ENCODE data around the gene C9orf152.
"Not testable (repeated sequence)": the region's sequence is repeated elsewhere in the genome, so short reads cannot be mapped to it uniquely, and the experiment has no call there.

C9orf152 gene, protein sequence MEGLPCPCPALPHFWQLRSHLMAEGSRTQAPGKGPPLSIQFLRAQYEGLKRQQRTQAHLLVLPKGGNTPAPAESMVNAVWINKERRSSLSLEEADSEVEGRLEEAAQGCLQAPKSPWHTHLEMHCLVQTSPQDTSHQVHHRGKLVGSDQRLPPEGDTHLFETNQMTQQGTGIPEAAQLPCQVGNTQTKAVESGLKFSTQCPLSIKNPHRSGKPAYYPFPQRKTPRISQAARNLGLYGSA

DNA sequence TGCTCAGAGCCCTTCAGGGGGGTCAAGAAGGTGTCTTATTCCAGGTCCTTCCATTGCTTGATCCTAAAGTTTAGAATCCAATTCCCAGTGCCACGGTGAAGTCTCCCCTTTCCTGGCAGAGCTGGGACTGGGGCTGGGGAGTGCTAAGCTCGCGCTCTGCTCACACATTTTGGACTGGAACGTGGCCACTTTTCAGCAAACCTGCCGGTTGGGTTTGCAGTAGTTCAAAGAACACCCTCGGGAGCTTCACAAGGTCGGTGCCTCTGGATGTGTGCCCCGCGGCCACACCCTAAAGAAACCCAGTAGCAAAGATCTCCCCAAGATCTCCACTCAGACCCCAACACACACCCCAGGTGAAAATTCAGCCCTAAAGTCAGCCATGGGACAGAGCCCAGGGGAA is at the start of gene C9orf152:
Gene C9orf152, minus strand, starts transcription at position 129 of the 400 bp plus-strand sequence. CDS start 580 bp downstream, outside the sequence.
- no peak for DNase-seq (ENCODE audit: low read depth)

DNA sequence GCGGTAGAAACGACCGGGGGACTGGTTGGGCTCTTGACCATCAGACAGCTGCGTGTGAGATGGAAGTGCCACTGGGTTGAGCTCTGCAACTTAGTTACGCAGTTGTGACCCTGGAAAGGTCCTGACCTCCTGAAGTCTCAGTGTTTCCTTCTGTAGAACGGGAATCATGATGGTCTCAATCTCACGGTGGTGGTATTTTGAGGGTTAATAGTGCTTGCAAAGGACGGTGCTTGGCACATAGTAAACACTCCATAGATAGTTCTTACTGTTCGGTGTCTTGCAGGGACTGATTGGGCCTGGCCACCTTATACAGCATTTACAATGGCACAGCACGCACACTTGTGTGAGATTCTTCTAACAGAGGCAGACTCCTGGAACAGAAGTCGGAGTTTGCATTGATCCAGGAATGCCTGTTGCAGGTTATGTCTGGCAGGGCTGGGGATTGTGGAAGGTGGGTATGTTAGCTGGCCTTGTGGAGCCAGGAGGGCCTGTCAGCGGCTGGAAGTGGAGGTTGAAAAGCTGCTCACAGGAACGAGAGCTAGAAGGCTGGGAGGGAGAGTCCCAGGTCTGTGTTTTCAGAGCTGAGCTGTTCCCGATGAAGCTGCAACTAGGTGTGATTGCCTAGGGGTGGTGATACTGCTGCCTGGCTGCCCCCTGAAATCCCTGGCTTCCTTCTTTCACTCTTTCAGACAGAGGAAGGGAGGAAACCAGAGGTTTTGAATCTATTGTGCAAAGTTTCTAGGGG is 49.3 kb upstream of the C9orf152 start:
- no peak for DNase-seq (ENCODE audit: low read depth)

DNA sequence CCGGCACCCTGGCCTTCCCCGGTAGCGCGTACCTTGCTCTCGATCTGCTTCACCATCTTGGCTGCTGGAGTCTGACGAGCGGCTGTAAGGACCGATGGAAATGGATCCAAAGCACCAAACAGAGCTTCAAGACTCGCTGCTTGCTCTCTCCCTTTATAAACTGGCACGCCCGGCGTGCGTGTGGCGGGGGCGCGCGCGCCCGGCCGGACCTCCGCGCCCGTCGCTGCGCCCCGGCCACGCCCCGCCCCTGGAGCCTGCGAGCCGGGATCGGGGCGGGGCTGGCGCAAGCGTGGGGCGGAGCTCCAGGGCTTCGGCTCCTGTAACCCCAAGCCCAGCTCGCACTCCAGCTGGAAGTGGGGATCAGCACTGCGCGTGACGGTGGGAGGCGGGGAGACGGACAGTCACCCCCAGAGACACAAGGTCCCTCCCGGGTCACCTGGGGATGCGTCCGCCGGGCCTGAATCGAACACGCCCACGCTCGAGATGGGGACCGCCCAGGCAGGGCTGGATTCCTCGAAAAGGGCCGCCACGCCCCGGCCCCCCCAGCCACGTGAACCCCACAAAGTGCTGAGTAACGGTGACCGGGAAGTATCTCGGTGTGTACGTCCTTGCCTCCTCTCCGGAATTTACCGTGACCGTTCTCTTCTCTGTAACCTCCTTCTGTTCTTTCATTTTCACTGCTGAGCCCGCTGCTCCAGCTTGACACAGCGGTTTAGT is 48.6 kb upstream of the C9orf152 start, which contains the start of gene TXN:
Gene TXN, minus strand, starts transcription at position 128 of the 717 bp plus-strand sequence. Its CDS starts 72 bp downstream, at position 56.
- peak; percentile 76 for DNase-seq (ENCODE audit: low read depth)

DNA sequence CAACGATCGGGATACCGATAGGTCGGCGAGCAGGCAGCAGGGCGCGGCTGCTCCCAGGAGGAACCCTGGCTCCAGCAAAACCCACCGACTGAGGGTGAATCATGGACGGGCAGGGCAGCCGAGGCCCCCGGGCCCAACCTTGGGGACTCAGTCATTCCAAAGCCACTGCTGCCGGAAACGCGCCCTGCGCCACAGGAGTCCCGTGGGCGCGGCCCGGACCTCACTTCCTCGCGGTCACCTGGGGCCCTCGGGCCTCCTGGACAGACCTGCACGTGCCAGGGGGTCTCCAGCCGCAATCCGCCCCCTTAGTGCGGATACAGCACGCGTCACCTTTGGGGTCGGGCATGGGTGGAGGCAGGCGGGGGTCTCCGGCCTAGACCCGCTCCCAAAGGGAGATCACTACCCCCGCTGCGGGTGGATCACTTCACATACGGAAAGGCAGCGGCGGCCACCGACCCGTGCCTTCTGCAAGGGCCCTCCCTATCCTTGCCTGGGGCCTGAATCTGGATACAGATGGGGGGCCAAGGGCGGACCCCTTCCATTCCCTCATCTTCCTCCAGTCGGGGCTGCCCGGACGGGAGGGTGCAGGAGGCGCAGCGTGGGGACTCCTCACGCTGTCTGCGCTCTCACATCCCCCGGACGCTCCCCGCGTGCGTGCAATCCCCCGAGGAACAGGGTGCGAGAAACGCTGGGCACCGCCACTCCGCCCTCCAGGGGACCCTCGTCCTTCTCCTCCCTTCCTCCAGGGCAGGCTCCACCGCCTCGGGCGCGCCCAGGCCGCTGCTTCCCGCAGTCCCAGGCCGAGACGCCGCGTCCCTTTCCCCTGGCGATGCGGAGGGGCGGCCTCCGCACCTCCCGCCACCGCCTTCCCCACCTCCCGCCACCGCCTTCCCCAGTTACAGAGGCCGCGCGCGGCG is 47.8 kb upstream of the C9orf152 start:
- DNase-seq (ENCODE audit: low read depth), result no peak

- no peak for DNase-seq (ENCODE audit: low read depth)
Measured at GRCh38 chr9:110255034-110255462, 47.1 kb upstream of the C9orf152 start.

GRCh38 chr9:110254500-110254899 is 46.5 kb upstream of the C9orf152 start:
- DNase-seq (ENCODE audit: low read depth), result no peak

- DNase-seq (ENCODE audit: low read depth), result no peak
Measured at GRCh38 chr9:110252509-110253139, 44.7 kb upstream of the C9orf152 start.

GRCh38 chr9:110251770-110252169 is 43.8 kb upstream of the C9orf152 start:
- not testable (repeated sequence) for DNase-seq (ENCODE audit: low read depth)

DNA sequence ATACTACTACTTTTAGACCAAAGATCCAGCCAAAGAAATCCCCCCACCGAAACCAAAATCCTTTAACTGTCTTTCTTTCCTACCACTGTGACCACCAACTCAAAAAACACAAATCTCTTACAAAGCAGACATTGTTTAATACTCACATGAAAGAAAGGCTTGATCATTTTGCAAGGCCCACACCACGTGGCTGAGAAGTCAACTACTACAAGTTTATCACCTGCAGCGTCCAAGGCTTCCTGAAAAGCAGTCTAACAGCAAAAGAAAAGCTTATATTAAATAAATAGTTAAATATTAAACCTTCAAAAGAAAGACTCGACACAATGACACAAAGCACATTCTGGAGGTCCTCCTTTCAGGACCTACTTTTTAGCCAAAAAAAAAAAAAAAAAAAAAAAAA is 43.3 kb upstream of the C9orf152 start:
- DNase-seq (ENCODE audit: low read depth), result no peak

DNA sequence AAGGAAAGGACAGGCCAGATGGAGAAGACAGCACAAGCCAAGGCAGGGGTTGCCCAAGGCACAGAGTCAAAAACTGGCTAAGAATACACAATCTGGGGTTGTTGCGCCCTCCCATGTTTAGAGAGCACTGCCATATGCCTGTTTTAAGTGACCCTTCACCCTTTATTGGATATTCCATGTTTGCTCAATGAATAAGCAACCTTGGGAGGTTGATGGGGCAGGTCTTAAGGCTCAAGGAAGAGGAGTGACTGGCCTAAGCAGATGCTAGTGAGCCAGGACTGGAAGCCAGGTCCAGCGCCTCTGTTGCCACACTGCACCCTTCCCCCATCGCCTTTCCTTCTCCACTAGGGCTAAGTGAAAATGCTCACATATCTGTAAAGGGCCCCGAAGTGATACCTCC is 41.6 kb upstream of the C9orf152 start:
- DNase-seq (ENCODE audit: low read depth), result no peak

GRCh38 chr9:110248361-110248760 is 40.4 kb upstream of the C9orf152 start:
- no peak for DNase-seq (ENCODE audit: low read depth)

GRCh38 chr9:110246214-110246613 is 38.3 kb upstream of the C9orf152 start:
- no peak for DNase-seq (ENCODE audit: low read depth)

DNA sequence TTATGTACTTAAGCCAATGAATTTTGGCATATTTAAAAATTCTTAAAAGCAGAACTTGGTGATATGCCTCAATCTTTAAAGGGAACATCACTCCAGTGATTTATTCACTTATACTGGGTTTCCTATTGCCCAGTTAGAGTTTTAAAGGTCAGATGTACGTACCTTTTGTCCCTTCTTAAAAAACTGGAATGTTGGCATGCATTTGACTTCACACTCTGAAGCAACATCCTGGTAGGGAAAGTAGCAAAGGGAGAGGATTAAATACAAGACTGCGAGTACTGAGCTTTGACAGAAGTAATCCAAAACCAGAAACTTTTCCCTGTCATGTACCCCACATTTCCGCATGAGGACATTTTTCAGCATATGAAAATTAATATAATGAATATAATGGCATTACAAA is 36.7 kb upstream of the C9orf152 start:
- no peak for DNase-seq (ENCODE audit: low read depth)

GRCh38 chr9:110241858-110242321 is 33.9 kb upstream of the C9orf152 start:
- no peak for DNase-seq (ENCODE audit: low read depth)

GRCh38 chr9:110241260-110241857 is 33.4 kb upstream of the C9orf152 start:
- DNase-seq (ENCODE audit: low read depth), result no peak

- DNase-seq (ENCODE audit: low read depth), result no peak
Measured at GRCh38 chr9:110240198-110240597, 32.2 kb upstream of the C9orf152 start.

- DNase-seq (ENCODE audit: low read depth), result no peak
Measured at GRCh38 chr9:110228321-110228720, 20.4 kb upstream of the C9orf152 start.

DNA sequence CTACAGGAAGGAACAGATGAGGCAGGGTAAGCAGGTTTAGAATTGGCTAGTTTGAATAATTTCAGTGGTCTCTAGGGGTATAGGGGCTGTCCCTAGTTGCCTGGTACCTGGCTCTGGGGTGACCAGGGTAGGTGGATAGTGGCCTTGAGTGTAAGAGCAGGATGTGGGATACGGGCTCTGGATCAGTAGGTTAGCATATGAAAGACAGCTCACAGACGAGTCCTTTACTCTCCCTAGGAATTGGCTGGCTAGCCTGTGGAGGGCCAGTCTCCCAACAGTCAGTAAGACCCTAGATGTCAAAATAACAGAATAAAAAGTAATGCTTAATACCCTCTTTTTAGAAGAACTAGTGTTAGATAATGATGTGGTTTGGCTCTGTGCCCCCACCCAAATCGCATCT is 16.6 kb upstream of the C9orf152 start:
- no peak for DNase-seq (ENCODE audit: low read depth)

DNA sequence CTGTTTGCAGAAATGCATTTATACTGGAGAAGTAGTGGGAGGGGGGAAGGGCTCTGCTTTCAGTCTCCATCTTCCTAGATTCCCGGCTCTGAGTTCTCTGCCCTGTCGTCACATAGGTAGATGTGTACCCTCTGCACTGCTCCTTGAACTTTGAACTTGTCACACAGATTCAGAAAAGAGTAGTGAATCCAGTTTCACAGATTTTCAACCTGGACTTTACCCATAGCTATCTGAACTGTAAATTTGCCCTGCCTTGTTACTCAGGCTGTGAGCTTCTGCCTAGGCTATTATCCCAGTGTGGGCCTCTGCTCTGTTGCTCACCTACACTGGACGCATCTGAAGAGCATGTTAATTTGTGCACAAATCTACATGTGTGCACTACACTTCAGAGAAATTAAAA is 12.8 kb upstream of the C9orf152 start:
- no peak for DNase-seq (ENCODE audit: low read depth)

- peak; percentile 31 for DNase-seq (ENCODE audit: low read depth)
Measured at GRCh38 chr9:110217656-110218099, 9.7 kb upstream of the C9orf152 start.

Measured in HS-5 (cell line).